Neural cell (in vitro differentiated cells): ENCODE data around the gene NAV1. TPM values are rescaled to one million over a fixed set of nuclear protein-coding genes. Genes with fewer than 3 reads are reported as not detected.

Source experiments
- H2AFZ ChIP-seq: fragments of 200-600, 300-800 bp; sonication (generic), shearing (Covaris generic); 2 replicates; pipeline ENCODE4 v1.6.0; 2014; ENCODE audit warnings: low read depth, mild to moderate bottlenecking, antibody characterized with exemption, low read length, moderate library complexity
- H3F3A ChIP-seq: fragments of 200-600 bp; shearing (Covaris generic); 2 replicates; pipeline ENCODE4 v1.6.1; 2016; ENCODE audit warnings: mild to moderate bottlenecking, moderate library complexity, mixed read lengths, antibody characterized with exemption, low read length; ENCODE audit not compliant: insufficient read depth, poor library complexity, severe bottlenecking
- H3K27ac ChIP-seq: fragments of 200-600, 300-800 bp; sonication (generic), shearing (Covaris generic); 2 replicates; pipeline ENCODE4 v1.5.1; 2014; ENCODE audit warnings: mild to moderate bottlenecking, low read length, moderate library complexity
- H3K27me3 ChIP-seq: fragments of 300-800, 200-600 bp; sonication (generic), shearing (Covaris generic); 2 replicates; pipeline ENCODE4 v1.6.0; 2014; ENCODE audit warnings: mild to moderate bottlenecking, low read depth, low read length, moderate library complexity; ENCODE audit not compliant: insufficient read depth
- H3K36me3 ChIP-seq: fragments of 300-800, 200-600 bp; sonication (generic), shearing (Covaris generic); 2 replicates; pipeline ENCODE4 v1.5.1; 2014; ENCODE audit warnings: mild to moderate bottlenecking, antibody characterized with exemption, low read length, moderate library complexity; ENCODE audit not compliant: insufficient read depth
- H3K4me2 ChIP-seq: fragments of 300-800, 200-600 bp; sonication (generic), shearing (Covaris generic); 2 replicates; pipeline ENCODE4 v1.6.0; 2014; ENCODE audit warnings: mild to moderate bottlenecking, low read length
- H3K4me3 ChIP-seq: fragments of 300-800, 200-600 bp; sonication (generic), shearing (Covaris generic); 2 replicates; pipeline ENCODE4 v1.5.1; 2014; ENCODE audit warnings: mild to moderate bottlenecking, low read length, moderate library complexity
- H3K79me2 ChIP-seq: fragments of 200-600 bp; shearing (Covaris generic); replicated peaks from 2 replicates; pipeline ENCODE4 v1.6.0; 2014; ENCODE audit warnings: mild to moderate bottlenecking, low read length, moderate library complexity; ENCODE audit not compliant: insufficient read depth
- H3K9ac ChIP-seq: fragments of 300-800, 200-600 bp; sonication (generic), shearing (Covaris generic); 2 replicates; pipeline ENCODE4 v1.6.1; 2016; ENCODE audit warnings: mild to moderate bottlenecking, low read length, mixed read lengths
- H3K9me2 ChIP-seq: fragments of 200-600 bp; shearing (Covaris generic); 2 replicates; pipeline ENCODE4 v1.6.1; 2016; ENCODE audit warnings: mild to moderate bottlenecking, low read length, mixed read lengths; ENCODE audit not compliant: insufficient read depth
- H3K9me3 ChIP-seq: fragments of 200-600, 300-800 bp; sonication (generic), shearing (Covaris generic); 2 replicates; pipeline ENCODE4 v1.6.1; 2016; ENCODE audit warnings: mild to moderate bottlenecking, mixed run types, low read length, moderate library complexity, mixed read lengths
- H4K20me1 ChIP-seq: fragments of 200-600 bp; shearing (Covaris generic); 2 replicates; pipeline ENCODE4 v1.6.1; 2016; ENCODE audit warnings: mild to moderate bottlenecking, mixed run types; ENCODE audit not compliant: insufficient read depth
- CTCF ChIP-seq: fragments of 450-650 bp; IDR thresholded peaks from 2 replicates; pipeline ENCODE4 v1.5.1; 2014; ENCODE audit warnings: antibody characterized with exemption, mild to moderate bottlenecking, moderate library complexity; ENCODE audit not compliant: poor library complexity, severe bottlenecking
- EP300 ChIP-seq: fragments of 450-650 bp; conservative IDR thresholded peaks from 2 replicates; pipeline ENCODE4 v1.6.1; 2014; ENCODE audit warnings: antibody characterized with exemption, mild to moderate bottlenecking, moderate library complexity; ENCODE audit not compliant: poor library complexity, severe bottlenecking
- EZH2 ChIP-seq: fragments of 200-600, 300-800 bp; shearing (Covaris generic), sonication (generic); IDR thresholded peaks from 2 replicates; pipeline ENCODE4 v1.6.1; 2014; ENCODE audit warnings: antibody characterized with exemption, low read length, borderline replicate concordance, mild to moderate bottlenecking; ENCODE audit not compliant: insufficient read depth, poor library complexity, severe bottlenecking
- MXI1 ChIP-seq: fragments of 450-650 bp; conservative IDR thresholded peaks from 2 replicates; pipeline ENCODE4 v1.6.1; 2014; ENCODE audit warnings: antibody characterized with exemption, mild to moderate bottlenecking; ENCODE audit not compliant: poor library complexity, severe bottlenecking
- POLR2AphosphoS5 ChIP-seq: IDR thresholded peaks from 2 replicates; pipeline ENCODE4 v1.6.1; 2012
- RAD21 ChIP-seq: fragments of 450-650 bp; conservative IDR thresholded peaks from 2 replicates; pipeline ENCODE4 v1.6.1; 2014; ENCODE audit warnings: antibody characterized with exemption, mild to moderate bottlenecking, moderate library complexity
- REST ChIP-seq: IDR thresholded peaks from 2 replicates; pipeline ENCODE4 v1.6.1; 2012; ENCODE audit warnings: borderline replicate concordance
- SMC3 ChIP-seq: fragments of 450-650 bp; conservative IDR thresholded peaks from 2 replicates; pipeline ENCODE4 v1.6.1; 2014; ENCODE audit warnings: antibody characterized with exemption, mild to moderate bottlenecking, moderate library complexity; ENCODE audit not compliant: poor library complexity
- TAF1 ChIP-seq: IDR thresholded peaks from 2 replicates; pipeline ENCODE4 v1.6.1; 2012; ENCODE audit warnings: low read depth
- polyA plus RNA-seq: library from polyadenylated mRNA; depleted of rRNA; stranded (reverse); fragments of >200 nt; gene quantifications from 2 replicates; pipeline ENCODE4 v1.2.3, GENCODE V29; 2014

Gene NAV1
- polyA plus RNA-seq, 1 donor from 2014 or later = 33.2 TPM

- no peaks in the 10 kb centered on the region for H3K27me3 ChIP-seq
- no peak overlapping the region for H2AFZ ChIP-seq
- no peaks in the 10 kb centered on the region for H3K9me3 ChIP-seq
- H3K79me2 ChIP-seq = no peaks in the 10 kb centered on the region
- no peak overlapping the region for H3K4me2 ChIP-seq
- no peak for TF ChIP-seq SMC3
- no peak for TF ChIP-seq POLR2AphosphoS5
- no peak for TF ChIP-seq EZH2
- no peak for TF ChIP-seq EP300
- TF ChIP-seq TAF1 = no peak
- no peak for TF ChIP-seq MXI1
- no peak for TF ChIP-seq RAD21
- no peak overlapping the region for H3K9ac ChIP-seq
- H3K36me3 ChIP-seq = no peaks in the 10 kb centered on the region
- no peaks in the 10 kb centered on the region for H3F3A ChIP-seq
- H3K9me2 ChIP-seq = no peaks in the 10 kb centered on the region
- H3K27ac ChIP-seq = no peak overlapping the region
- H3K4me3 ChIP-seq = no peak overlapping the region
- no peaks in the 10 kb centered on the region for H4K20me1 ChIP-seq
Measured at GRCh38 chr1:201585901-201586300, 47.0 kb downstream of the NAV1 start.

- Histone ChIP-seq H3K27me3 (no peaks in the 10 kb centered on the region), H3F3A (no peaks in the 10 kb centered on the region), H3K79me2 (no peaks in the 10 kb centered on the region)
Measured at GRCh38 chr1:201586806-201587205, 47.9 kb downstream of the NAV1 start.

GRCh38 chr1:201587729-201588128 is 48.8 kb downstream of the NAV1 start:
- Histone ChIP-seq H3K79me2 (no peaks in the 10 kb centered on the region), H3F3A (no peaks in the 10 kb centered on the region), H3K27ac (no peak overlapping the region), H3K4me3 (no peak overlapping the region), H3K36me3 (no peaks in the 10 kb centered on the region), H3K4me2 (no peak overlapping the region), H2AFZ (no peak overlapping the region), H3K9me2 (no peaks in the 10 kb centered on the region), H3K27me3 (no peaks in the 10 kb centered on the region), H4K20me1 (no peaks in the 10 kb centered on the region), H3K9me3 (no peaks in the 10 kb centered on the region), H3K9ac (no peak overlapping the region)
- TF ChIP-seq POLR2AphosphoS5 (no peak), CTCF (no peak), TAF1 (no peak), REST (no peak)

More at GRCh38 chr1:201586806-201587205, 47.9 kb downstream of the NAV1 start:
- no peak overlapping the region for H3K9ac ChIP-seq
- TF ChIP-seq TAF1 (no peak), POLR2AphosphoS5 (no peak), REST (no peak)
- no peaks in the 10 kb centered on the region for H3K36me3 ChIP-seq
- no peaks in the 10 kb centered on the region for H4K20me1 ChIP-seq
- no peak overlapping the region for H3K4me2 ChIP-seq
- no peaks in the 10 kb centered on the region for H3K9me2 ChIP-seq
- H2AFZ ChIP-seq = no peak overlapping the region
- no peak overlapping the region for H3K4me3 ChIP-seq
- H3K27ac ChIP-seq = no peak overlapping the region
- H3K9me3 ChIP-seq = no peaks in the 10 kb centered on the region
